Measurements from ENCODE around the gene OMA1. TPM values are rescaled to one million over a fixed set of nuclear protein-coding genes. Genes with fewer than 3 reads are reported as not detected.
A peak's percentile ranks its signal among the peaks of the same experiment; 100 is the strongest.
"Not testable (repeated sequence)": the region's sequence is repeated elsewhere in the genome, so short reads cannot be mapped to it uniquely, and the experiment has no call there.

OMA1 gene
- 7.0 and 11.0 TPM in 2 replicates for total RNA-seq

DNA sequence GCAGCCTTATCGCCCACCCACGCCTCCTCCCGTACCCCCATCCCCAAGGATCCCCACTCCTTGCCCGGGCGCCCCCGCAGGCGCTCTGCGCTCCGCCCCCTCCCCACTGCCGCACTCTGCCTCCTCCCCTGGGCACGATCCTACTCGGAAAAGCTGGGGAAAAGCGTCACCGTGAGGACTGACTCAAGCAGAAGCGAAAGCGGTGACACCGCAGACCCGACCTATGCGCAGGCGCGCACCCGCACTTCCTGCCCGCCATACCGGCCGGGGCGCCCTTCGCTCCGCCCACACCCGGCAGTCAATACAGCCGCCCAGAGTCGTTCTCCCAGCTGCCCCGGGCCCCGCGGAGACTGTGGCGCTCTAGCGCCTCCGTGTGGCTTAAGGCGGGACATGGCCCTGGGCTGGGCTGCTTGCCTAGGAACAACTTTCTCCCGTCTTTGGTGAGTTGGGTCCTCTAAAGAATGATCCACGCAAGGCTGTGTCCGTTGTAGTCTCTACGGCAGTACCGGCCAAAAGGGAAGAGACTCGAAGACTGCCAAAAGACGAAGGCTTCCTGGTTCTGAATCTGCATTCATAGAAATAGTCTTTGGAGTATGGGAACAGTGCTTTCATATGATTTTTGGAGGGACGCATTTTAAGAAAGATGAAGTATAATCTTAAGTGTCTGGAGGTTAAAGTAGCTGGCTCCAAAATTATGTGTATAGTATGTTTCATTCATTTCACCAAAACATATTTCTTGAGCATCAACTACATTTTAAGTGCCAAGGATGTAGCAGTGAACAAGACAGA lies at the start of gene OMA1:
TSS of gene OMA1 (minus strand) at position 207 of the 789 bp plus-strand sequence. CDS start 7,432 bp downstream, outside the sequence.
- peak; percentile 96 to 99 for DNase-seq (ENCODE audit: low read depth in 2 of 2)

DNA sequence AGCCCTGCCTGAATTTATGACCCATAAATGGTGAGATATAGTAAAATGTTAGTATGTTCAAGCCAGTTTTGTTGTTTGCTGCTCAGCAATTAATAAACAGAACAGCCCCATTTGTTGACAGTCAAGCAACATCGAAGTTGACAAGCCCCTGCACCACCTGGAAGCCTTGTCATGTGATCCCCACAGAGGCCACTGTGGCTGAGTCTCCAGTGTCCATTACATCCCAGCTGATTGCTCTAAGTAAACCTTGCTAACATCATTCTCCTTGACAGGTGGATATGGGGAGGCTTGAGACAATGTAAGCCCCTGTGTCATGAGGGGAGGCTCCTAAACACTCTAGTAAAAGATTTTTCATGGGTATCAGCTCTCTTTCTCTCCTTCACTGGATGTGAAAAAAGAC lies 48.0 kb upstream of the OMA1 start:
- no peak for DNase-seq (ENCODE audit: low read depth in 2 of 2)

GRCh38 chr1:58592522-58593134 lies 46.1 kb upstream of the OMA1 start:
- DNase-seq (ENCODE audit: low read depth in 2 of 2) = peak; percentile 31 to 96

DNA sequence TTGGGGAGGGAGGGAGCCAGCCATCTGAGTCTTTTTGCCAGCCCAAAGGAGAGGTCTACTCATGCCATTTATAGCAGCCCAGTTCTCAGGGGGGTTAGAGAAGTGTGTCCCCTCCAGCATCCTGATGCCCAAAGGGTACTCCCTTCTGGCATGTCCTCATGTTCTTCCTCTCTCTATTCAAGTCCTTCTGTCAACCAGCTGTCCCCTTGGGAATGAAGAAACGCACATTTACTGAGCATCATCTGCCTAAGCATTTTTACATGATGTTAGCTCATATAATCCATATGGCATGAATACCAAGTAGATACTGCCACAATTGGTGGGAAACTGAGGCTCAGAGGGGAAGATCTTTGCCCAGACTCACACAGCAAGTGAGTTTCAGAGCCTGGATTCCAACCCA lies 45.3 kb upstream of the OMA1 start:
- DNase-seq (ENCODE audit: low read depth in 2 of 2) = no peak

DNA sequence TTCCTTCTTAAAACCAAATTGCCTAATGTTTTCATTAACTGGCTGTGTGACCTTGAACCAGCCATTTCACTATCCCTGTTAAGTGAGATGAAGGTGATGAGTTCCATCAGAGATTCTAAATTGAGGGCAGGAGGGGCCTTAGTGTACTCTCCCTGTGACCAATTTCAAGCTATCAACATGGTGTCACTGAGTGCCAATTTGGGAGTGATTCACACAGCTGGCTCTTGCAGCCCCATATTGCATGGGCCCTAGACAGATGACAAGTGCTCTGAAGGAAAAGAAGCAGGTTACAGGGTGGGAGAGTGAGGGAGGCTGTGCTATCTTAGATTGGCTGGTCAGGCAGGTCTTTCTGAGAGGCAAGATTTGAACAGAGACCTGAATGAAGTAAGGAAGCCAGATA lies 43.5 kb upstream of the OMA1 start:
- DNase-seq (ENCODE audit: low read depth in 2 of 2) = no peak

- DNase-seq (ENCODE audit: low read depth in 2 of 2) = no peak
These were observed 41.9 kb upstream of the OMA1 start for GRCh38 chr1:58588396-58588795.

DNA sequence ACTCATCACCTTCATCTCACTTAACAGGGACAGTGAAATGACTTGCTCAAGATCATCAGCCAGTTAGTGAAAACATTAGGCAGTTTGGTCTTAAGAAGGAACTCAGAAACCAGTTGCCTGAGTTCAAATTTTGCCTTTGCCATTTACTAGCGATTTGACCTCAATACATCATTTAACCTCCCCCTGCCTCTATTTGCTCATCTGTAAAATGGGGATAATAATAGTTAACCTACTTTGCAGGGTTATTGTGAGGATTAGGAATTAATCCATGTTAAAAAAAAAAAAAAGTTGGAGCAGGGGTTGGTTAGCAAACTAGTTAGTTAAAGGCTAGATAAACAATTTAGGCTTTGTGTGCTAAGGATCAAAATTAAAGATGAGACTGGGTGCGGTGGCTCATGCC lies 41.1 kb upstream of the OMA1 start:
- DNase-seq (ENCODE audit: low read depth in 2 of 2) = no peak

GRCh38 chr1:58586271-58586670 lies 39.7 kb upstream of the OMA1 start:
- DNase-seq (ENCODE audit: low read depth in 2 of 2) = peak in 1 of 2 donors; percentile 58

DNA sequence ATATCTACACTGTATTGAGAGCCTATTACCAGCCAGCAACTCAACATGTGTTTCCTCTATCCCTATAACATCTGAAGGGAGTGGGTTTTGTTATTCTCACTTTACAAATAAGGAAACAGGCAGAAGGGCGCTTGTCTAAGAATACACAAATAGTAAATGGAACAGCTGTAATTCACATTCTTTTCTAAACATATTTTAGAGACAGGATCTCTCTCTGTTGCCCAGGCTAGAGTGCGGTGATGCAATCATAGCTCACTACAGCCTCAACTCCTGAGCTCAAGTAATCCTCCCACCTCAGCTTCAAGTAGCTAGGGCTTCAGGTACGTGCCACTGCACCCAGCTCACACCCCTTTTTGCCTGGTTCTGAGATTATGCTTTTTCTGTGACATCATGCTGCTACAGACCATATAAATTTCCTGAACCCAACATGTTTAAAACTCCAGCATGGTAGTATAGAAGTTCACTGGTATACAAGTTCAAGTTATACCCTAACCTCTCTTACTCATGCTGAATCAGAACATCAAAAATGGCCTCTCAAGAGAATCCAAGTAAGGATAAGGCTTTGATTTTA lies 39.1 kb upstream of the OMA1 start:
- DNase-seq (ENCODE audit: low read depth in 2 of 2) = peak in 1 of 2 donors; percentile 67

- DNase-seq (ENCODE audit: low read depth in 2 of 2) = no peak
These were observed 38.6 kb upstream of the OMA1 start for GRCh38 chr1:58585166-58585565.

GRCh38 chr1:58584082-58584895 lies 37.8 kb upstream of the OMA1 start:
- DNase-seq (ENCODE audit: low read depth in 2 of 2) = peak; percentile 83 to 92

- peak in 1 of 2 donors; percentile 73 for DNase-seq (ENCODE audit: low read depth in 2 of 2)
These were observed 37.0 kb upstream of the OMA1 start for GRCh38 chr1:58583496-58583895.

DNA sequence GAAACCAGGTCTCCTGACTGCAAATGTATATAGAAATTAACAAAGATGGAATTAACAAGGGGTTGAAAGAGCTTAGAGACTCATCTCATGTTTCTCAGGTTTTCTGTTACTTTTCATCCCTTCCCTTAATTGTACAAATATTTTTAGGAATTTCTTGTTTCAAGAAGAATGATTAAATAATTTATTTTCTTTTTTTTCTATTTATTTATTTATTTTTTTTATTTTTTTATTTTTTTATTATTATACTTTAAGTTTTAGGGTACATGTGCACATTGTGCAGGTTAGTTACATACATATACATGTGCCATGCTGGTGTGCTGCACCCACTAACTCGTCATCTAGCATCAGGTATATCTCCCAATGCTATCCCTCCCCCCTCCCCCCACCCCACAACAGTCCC lies 35.6 kb upstream of the OMA1 start:
- not testable (repeated sequence) for DNase-seq (ENCODE audit: low read depth in 2 of 2)

GRCh38 chr1:58581641-58582040 lies 35.1 kb upstream of the OMA1 start:
- DNase-seq (ENCODE audit: low read depth in 2 of 2) = no peak

- peak in 1 of 2 donors; percentile 15 for DNase-seq (ENCODE audit: low read depth in 2 of 2)
These were observed 33.7 kb upstream of the OMA1 start for GRCh38 chr1:58580186-58580585.

- peak in 1 of 2 donors; percentile 33 for DNase-seq (ENCODE audit: low read depth in 2 of 2)
These were observed 31.1 kb upstream of the OMA1 start for GRCh38 chr1:58577654-58578030.

DNA sequence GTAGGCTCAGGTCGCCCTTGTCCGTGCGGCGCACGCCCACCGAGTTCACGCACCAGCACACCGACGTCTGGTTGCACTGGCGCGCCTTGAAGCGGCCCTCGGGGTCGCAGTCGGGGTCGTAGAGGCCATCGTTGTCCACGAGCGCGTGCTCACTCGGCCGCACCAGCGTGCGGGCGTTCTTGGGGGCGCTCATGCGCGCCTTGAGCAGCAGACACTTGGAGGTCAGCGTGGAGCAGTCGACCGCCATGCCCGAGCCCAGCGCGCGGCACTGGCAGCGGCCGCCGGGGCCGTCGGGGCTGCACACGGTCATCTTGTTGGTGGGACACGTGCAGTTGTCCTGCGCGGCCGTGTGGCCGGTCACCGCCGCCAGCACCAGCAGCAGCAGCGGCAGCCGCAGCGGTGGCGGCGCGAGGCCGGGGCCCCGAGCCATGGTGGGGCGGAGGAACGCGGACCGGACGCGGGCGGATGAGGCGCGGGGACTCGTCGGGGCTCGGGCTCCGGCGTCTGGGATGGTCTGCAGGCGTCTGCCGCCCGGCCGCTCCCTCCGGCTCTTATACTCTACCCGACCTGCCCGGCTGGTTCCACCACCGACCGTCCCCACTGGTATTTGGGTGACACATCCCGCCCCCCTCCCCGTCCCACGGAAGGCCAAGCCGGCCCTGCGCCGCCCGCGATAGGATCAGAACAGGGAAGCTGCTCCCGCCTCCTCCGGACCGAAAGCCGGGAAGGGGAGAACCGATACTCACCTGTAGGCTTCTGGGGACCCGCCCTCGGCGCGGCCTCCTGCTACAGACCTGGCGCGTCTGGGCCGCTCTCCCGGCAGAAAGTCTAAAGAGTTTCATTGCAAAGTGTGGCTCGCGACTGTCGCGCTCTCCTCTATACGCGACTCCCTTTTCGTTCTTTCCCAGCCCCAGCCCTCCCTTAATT lies 30.5 kb upstream of the OMA1 start, which contains the start of gene TACSTD2:
TSS of gene TACSTD2 (minus strand) at position 526 of the 927 bp plus-strand sequence. CDS start at position 430, 96 bp downstream.
- DNase-seq (ENCODE audit: low read depth in 2 of 2) = peak in 1 of 2 donors; percentile 63

DNA sequence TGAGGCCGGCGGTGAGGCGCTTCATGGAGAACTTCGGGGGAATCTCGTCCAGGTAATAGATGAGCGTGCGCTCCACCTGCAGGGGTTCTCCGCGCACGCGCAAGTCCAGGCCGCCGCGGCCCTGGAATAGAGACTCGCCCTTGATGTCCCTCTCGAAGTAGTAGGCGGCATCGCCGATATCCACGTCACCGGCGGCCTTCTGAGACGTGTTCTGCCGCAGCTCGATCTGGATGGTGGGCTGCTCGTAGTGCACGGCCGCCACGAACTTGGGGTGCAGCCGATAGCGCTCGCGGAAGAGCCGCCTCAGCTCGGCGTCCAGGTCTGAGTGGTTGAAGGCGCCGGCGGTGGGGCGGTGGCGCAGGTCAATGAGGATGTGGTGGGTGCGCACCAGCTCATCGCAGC lies 29.8 kb upstream of the OMA1 start:
- DNase-seq (ENCODE audit: low read depth in 2 of 2) = peak in 1 of 2 donors; percentile 55

DNA sequence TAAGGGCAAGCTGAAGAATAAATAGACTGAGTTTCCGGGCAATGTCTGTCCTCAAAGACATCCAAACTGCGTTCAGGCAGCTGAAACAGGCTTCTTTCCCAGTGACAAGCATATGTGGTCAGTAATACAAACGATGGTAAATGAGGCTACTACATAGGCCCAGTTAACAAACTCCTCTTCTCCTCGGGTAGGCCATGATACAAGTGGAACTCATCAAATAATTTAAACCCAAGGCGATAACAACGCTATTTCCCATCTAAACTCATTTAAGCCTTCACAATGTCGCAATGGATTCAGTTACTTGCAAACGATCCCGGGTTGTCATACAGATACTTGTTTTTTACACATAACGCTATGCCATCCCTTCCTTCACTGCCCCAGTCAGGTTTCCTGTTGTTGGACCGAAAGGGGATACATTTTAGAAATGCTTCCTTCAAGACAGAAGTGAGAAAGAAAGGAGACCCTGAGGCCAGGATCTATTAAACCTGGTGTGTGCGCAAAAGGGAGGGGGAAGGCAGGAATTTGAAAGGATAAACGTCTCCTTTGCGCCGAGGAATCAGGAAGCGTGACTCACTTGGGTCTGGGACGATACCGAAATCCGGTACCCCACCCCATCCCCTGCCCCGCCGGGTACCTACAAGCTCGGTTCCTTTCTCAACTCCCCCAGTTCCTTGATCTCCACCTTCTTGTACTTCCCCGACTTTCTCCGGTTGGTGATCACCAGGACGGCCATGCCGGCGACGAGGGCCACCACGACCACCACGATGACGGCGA lies 29.2 kb upstream of the OMA1 start:
- DNase-seq (ENCODE audit: low read depth in 2 of 2) = peak in 1 of 2 donors; percentile 62

GRCh38 chr1:58574816-58575215 lies 28.3 kb upstream of the OMA1 start:
- no peak for DNase-seq (ENCODE audit: low read depth in 2 of 2)
